Mesodermal cell (in vitro differentiated cells): ENCODE results near the gene GPR50.

Experiments used
- H3K27ac ChIP-seq: 2 replicates; pipeline ENCODE4 v1.7.0; 2013; ENCODE audit warnings: mild to moderate bottlenecking, low read depth, low read length, moderate library complexity; ENCODE audit not compliant: severe bottlenecking
- H3K36me3 ChIP-seq: 2 replicates; pipeline ENCODE4 v1.7.1; 2013; ENCODE audit warnings: mild to moderate bottlenecking, low read length, moderate library complexity; ENCODE audit not compliant: control insufficient read depth, insufficient read depth
- H3K4me1 ChIP-seq: one replicate; pipeline ENCODE4 v1.7.1; 2013; ENCODE audit warnings: mild to moderate bottlenecking, low read length; ENCODE audit not compliant: insufficient read depth, control insufficient read depth, poor library complexity, severe bottlenecking
- H3K4me3 ChIP-seq: 2 replicates; pipeline ENCODE4 v1.7.0; 2013; ENCODE audit warnings: low read length, control low read depth, mild to moderate bottlenecking; ENCODE audit not compliant: insufficient read depth, poor library complexity, severe bottlenecking; ENCODE audit errors: extremely low read depth
- H3K9me3 ChIP-seq: 2 replicates; pipeline ENCODE4 v1.7.1; 2013; ENCODE audit warnings: mild to moderate bottlenecking, low read length, moderate library complexity; ENCODE audit not compliant: control insufficient read depth
- WGBS, 2 experiments: methylation state at CpG; one replicate each; pipeline ENCODE4 v1.1.5; 2013; ENCODE audit warnings: missing lambda C conversion rate in 2 of 2; ENCODE audit not compliant: insufficient coverage in 2 of 2; 5-methylcytosine and 5-hydroxymethylcytosine counted together

GPR50 gene

DNA sequence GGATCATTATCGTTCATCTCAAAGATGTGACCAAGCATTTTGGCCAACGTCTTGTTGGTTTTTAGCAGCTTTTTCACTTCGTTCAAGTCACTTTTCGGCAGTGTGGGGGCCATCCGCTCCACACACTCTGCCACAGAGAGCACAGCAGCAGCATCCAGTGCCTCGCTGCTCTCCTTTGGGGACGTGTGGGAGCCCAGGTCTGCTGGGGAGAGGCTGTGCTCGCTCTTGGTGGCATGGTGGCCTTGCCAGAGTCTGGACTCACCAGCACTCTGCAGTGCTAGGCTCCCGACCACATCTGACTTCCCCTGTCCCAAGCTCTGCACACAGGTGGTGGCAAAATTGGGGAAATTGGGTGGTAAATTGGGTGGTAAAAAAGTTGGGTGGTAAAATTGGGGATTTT lies 50.6 kb downstream of the GPR50 start:
- no peak overlapping the region for H3K27ac ChIP-seq

DNA sequence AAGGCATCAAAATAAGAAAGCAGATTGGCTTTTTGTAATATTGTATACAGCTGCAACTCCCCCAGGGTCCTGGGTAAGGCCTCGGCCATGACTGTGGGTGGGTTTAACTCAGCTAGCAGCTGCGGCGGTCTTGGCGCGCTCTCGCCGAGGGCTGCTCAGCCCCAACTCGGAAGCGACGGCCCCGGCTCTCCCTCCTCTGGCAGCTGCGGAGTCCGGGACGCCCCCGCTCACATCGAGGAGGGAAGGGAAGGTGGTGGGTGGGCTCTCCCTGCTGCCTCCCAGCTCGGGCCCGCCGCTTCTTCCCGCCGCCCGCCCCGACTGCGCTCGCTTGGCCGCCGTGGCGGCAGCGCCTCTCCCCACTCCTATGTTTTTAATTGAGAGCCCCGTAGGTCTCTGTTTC lies 51.2 kb downstream of the GPR50 start:
- WGBS, 2 experiments, result 86% methylated on average over 9 of the region's 30 CpGs; no CpG with 5 or more reads in 1 of the 2 experiments
- H3K4me3 ChIP-seq, result no peak overlapping the region
- H3K36me3 ChIP-seq, result no peaks in the 10 kb centered on the region

More for the DNA sequence above, 50.6 kb downstream of the GPR50 start:
- no peaks in the 10 kb centered on the region for H3K4me1 ChIP-seq
- H3K36me3 ChIP-seq, result no peaks in the 10 kb centered on the region
- no peak overlapping the region for H3K4me3 ChIP-seq
- 100% methylated on average over 4 of the region's 9 CpGs; no CpG with 5 or more reads in 1 of the 2 experiments for WGBS, 2 experiments
- no peaks in the 10 kb centered on the region for H3K9me3 ChIP-seq

DNA sequence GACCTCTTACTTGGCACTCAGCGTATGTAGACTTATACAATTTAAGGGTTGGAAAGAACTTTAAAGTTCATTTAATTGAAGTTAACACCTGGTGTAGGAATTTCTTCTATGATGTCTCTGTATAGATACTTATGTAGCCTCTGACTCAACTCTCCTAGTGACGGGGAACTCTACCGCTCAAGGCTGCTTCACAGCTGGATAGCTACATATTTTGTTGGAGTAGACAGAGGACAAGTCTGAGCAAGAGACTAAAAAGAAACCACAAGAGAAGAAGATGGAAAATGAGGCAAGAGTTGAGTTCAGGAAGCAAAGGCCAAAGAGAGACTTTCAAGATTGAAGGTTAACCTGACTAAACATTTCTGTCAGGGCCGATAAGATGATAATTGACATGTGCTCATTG lies 52.6 kb downstream of the GPR50 start:
- H3K36me3 ChIP-seq, result no peaks in the 10 kb centered on the region
- no peak overlapping the region for H3K27ac ChIP-seq
- WGBS, 2 experiments, result 80% methylated on average over 1 of the region's 4 CpGs; no CpG with 5 or more reads in 1 of the 2 experiments
- no peaks in the 10 kb centered on the region for H3K9me3 ChIP-seq
- no peaks in the 10 kb centered on the region for H3K4me1 ChIP-seq
- no peak overlapping the region for H3K4me3 ChIP-seq

More for the DNA sequence above, 51.2 kb downstream of the GPR50 start:
- Histone ChIP-seq H3K4me1 (no peaks in the 10 kb centered on the region), H3K9me3 (no peaks in the 10 kb centered on the region), H3K27ac (no peak overlapping the region)
